Occipital lobe (tissue), 3 donors: ENCODE results near the gene LURAP1L. TPM values are rescaled to one million over a fixed set of nuclear protein-coding genes. Genes with fewer than 3 reads are reported as not detected.
"Not testable (repeated sequence)": the region's sequence is repeated elsewhere in the genome, so short reads cannot be mapped to it uniquely, and the experiment has no call there.

Experiments
- DNase-seq: peaks from one replicate; lab custom pipeline; 2025; lab: John Stamatoyannopoulos, UW
- small RNA-seq: library from RNA; depleted of rRNA; stranded (forward); fragments of <200 nt; gene quantifications from one replicate; pipeline ENCODE3, GENCODE V24; 2014
- total RNA-seq: library from RNA; depleted of rRNA; stranded (reverse); fragments of >200 nt; gene quantifications from one replicate; pipeline ENCODE4 v1.2.3, GENCODE V29; 2014

LURAP1L gene
- total RNA-seq, 1 donor from 2014 or later: 0.94 TPM

GRCh38 chr9:12856603-12857002, 81.8 kb downstream of the LURAP1L start:
- no peak for DNase-seq

GRCh38 chr9:12859704-12860251, 85.0 kb downstream of the LURAP1L start:
- DNase-seq: no peak

GRCh38 chr9:12860998-12861397, 86.2 kb downstream of the LURAP1L start:
- DNase-seq: no peak

- DNase-seq: no peak
Measured at GRCh38 chr9:12862611-12863410, 88.0 kb downstream of the LURAP1L start.

- DNase-seq: no peak
Measured at GRCh38 chr9:12863618-12864017, 88.8 kb downstream of the LURAP1L start.

- not testable (repeated sequence) for DNase-seq
Measured at GRCh38 chr9:12865380-12865779, 90.6 kb downstream of the LURAP1L start.

Small RNA genes within 50 kb of the gene (small RNA-seq; reads per million reads assigned to genes)
- gene RN7SL849P: not detected

Other genes with a start within 250 kb of the LURAP1L start
- gene TYRP1, start 81.6 kb upstream of the LURAP1L start, total RNA-seq: 0.31 TPM